ENCODE data around the gene GBX1.

- TF ChIP-seq CTCF (IDR thresholded peaks at IDR 0.05; ENCODE audit: extremely low read depth in 1 of 2, insufficient read depth in 1 of 2, low read depth in 1 of 2, low read length in 2 of 2) (no peak), POLR2A (IDR thresholded peaks at IDR 0.05; ENCODE audit: low read depth, low read length) (no peak), FOS (IDR thresholded peaks at IDR 0.05; ENCODE audit: borderline replicate concordance, insufficient read depth, low read length) (no peak), EZH2 (IDR thresholded peaks at IDR 0.05; ENCODE audit: borderline replicate concordance, low read depth, low read length, severe bottlenecking) (no peak), MAX (IDR thresholded peaks at IDR 0.05; ENCODE audit: insufficient read depth, insufficient read length) (no peak), POLR2AphosphoS5 (IDR thresholded peaks at IDR 0.05; ENCODE audit: insufficient read depth, low read depth, low read length) (no peak), GATA2 (IDR thresholded peaks at IDR 0.05; ENCODE audit: insufficient read depth, insufficient read length, low read depth, low read length) (no peak), MYC (IDR thresholded peaks at IDR 0.05; ENCODE audit: low read depth, low read length) (no peak)
Measured at GRCh38 chr7:151174246-151175046, 7.0 kb upstream of the GBX1 start.

All from endothelial cell of umbilical vein (primary cell).